HG03045 (cell line): Measurements from ENCODE around the gene KIF3B.
"Not testable (repeated sequence)": the region's sequence is repeated elsewhere in the genome, so short reads cannot be mapped to it uniquely, and the experiment has no call there.

Experiments
- ATAC-seq: cut with Tn5 transposase; IDR thresholded peaks from one replicate; pipeline ENCODE4 v1.9.1; 2021; ENCODE audit warnings: mild to moderate bottlenecking, moderate library complexity; ENCODE audit not compliant: unreplicated experiment

The KIF3B gene

GRCh38 chr20:32327087-32327681, 49.7 kb downstream of the KIF3B start:
- no peak for ATAC-seq

- no peak for ATAC-seq
These were observed 52.5 kb downstream of the KIF3B start for GRCh38 chr20:32329817-32330554.

GRCh38 chr20:32330555-32330897, 53.1 kb downstream of the KIF3B start:
- ATAC-seq: no peak

- peak; percentile 20 for ATAC-seq
These were observed 55.2 kb downstream of the KIF3B start for GRCh38 chr20:32332614-32333013.

GRCh38 chr20:32333181-32333987, 55.9 kb downstream of the KIF3B start:
- peak; percentile 47 for ATAC-seq

- ATAC-seq: peak; percentile 31
These were observed 56.8 kb downstream of the KIF3B start for GRCh38 chr20:32333988-32334885.

- no peak for ATAC-seq
These were observed 59.5 kb downstream of the KIF3B start for GRCh38 chr20:32336918-32337347.

GRCh38 chr20:32337937-32338661, 60.6 kb downstream of the KIF3B start:
- no peak for ATAC-seq

- ATAC-seq: no peak
These were observed 61.2 kb downstream of the KIF3B start for GRCh38 chr20:32338665-32339064.

- no peak for ATAC-seq
These were observed 61.7 kb downstream of the KIF3B start for GRCh38 chr20:32339116-32339515.

- not testable (repeated sequence) for ATAC-seq
These were observed 63.6 kb downstream of the KIF3B start for GRCh38 chr20:32341053-32341452.

GRCh38 chr20:32343439-32343838, 66.0 kb downstream of the KIF3B start:
- ATAC-seq: no peak

- no peak for ATAC-seq
These were observed 67.5 kb downstream of the KIF3B start for GRCh38 chr20:32344835-32345506.

GRCh38 chr20:32348207-32348606, 70.8 kb downstream of the KIF3B start:
- ATAC-seq: no peak

GRCh38 chr20:32350421-32350820, 73.0 kb downstream of the KIF3B start:
- no peak for ATAC-seq

GRCh38 chr20:32352121-32352720, 74.8 kb downstream of the KIF3B start:
- ATAC-seq: no peak

- no peak for ATAC-seq
These were observed 76.5 kb downstream of the KIF3B start for GRCh38 chr20:32353848-32354496.

GRCh38 chr20:32354592-32355416, 77.4 kb downstream of the KIF3B start:
- ATAC-seq: no peak
